Measurements from ENCODE around the gene EVI5.

Gene EVI5

GRCh38 chr1:92511541-92511940 is 273.4 kb downstream of the EVI5 start:
- DNase-seq (ENCODE audit: low spot score): no peak

- DNase-seq (ENCODE audit: low spot score): no peak
These were observed 275.3 kb downstream of the EVI5 start for GRCh38 chr1:92509619-92510018.

GRCh38 chr1:92505015-92505692 is 279.8 kb downstream of the EVI5 start:
- DNase-seq (ENCODE audit: low spot score): no peak

- DNase-seq (ENCODE audit: low spot score): no peak
These were observed 280.5 kb downstream of the EVI5 start for GRCh38 chr1:92504291-92505014.

GRCh38 chr1:92503926-92504285 is 281.0 kb downstream of the EVI5 start:
- no peak for DNase-seq (ENCODE audit: low spot score)

GRCh38 chr1:92503043-92503925 is 281.6 kb downstream of the EVI5 start:
- DNase-seq (ENCODE audit: low spot score): no peak

- DNase-seq (ENCODE audit: low spot score): no peak
These were observed 282.7 kb downstream of the EVI5 start for GRCh38 chr1:92502247-92502646.

GRCh38 chr1:92500552-92500951 is 284.4 kb downstream of the EVI5 start:
- no peak for DNase-seq (ENCODE audit: low spot score)

- DNase-seq (ENCODE audit: low spot score): no peak
These were observed 289.4 kb downstream of the EVI5 start for GRCh38 chr1:92495392-92496063.

GRCh38 chr1:92494485-92495141 is 290.3 kb downstream of the EVI5 start:
- no peak for DNase-seq (ENCODE audit: low spot score)

- no peak for DNase-seq (ENCODE audit: low spot score)
These were observed 291.8 kb downstream of the EVI5 start for GRCh38 chr1:92493139-92493538.

GRCh38 chr1:92488832-92489231 is 296.1 kb downstream of the EVI5 start:
- no peak for DNase-seq (ENCODE audit: low spot score)

GRCh38 chr1:92488416-92488815 is 296.5 kb downstream of the EVI5 start:
- DNase-seq (ENCODE audit: low spot score): no peak

GRCh38 chr1:92487078-92487605 is 297.8 kb downstream of the EVI5 start:
- no peak for DNase-seq (ENCODE audit: low spot score)

- DNase-seq (ENCODE audit: low spot score): peak; percentile 70
These were observed 298.4 kb downstream of the EVI5 start, which contains the start of gene GFI1 for GRCh38 chr1:92486251-92487077. TSS of gene GFI1 (minus strand) at chr1:92486925. CDS start at chr1:92483487, 3,438 bp downstream.

GRCh38 chr1:92485381-92486250 is 299.3 kb downstream of the EVI5 start:
- DNase-seq (ENCODE audit: low spot score): peak; percentile 73

GRCh38 chr1:92484472-92485380 is 300.2 kb downstream of the EVI5 start:
- peak; percentile 69 for DNase-seq (ENCODE audit: low spot score)
